ENCODE measurements around the gene SKIC3.

DNA sequence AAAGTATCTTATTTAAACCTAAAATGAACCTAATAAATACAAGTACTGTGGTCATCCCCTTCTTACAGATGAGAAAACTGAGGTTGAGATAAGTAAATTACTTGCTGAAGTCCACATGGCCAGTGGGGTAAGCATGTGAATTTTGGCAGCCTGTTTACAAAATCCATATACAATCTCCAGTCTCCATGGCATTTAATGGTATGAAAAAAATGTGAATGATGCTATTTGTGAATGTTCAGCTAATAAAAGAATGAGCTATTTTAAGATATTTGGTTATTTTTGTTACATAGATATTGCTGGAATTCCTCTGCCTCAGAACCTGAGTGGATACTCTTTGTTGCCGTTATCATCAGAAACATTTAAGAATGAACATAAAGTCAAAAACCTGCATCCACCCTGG is 45.8 kb upstream of the SKIC3 start:
- TF ChIP-seq CTCF (IDR thresholded peaks at IDR 0.05; ENCODE audit: low read depth, low read length, poor library complexity, severe bottlenecking) = no peak
- TF ChIP-seq EZH2phosphoT487 (IDR thresholded peaks at IDR 0.05; ENCODE audit: borderline replicate concordance, low read length) = no peak

Measured in DOHH2 (cell line).